ENCODE data around the gene KIAA1755.

Gene KIAA1755

DNA sequence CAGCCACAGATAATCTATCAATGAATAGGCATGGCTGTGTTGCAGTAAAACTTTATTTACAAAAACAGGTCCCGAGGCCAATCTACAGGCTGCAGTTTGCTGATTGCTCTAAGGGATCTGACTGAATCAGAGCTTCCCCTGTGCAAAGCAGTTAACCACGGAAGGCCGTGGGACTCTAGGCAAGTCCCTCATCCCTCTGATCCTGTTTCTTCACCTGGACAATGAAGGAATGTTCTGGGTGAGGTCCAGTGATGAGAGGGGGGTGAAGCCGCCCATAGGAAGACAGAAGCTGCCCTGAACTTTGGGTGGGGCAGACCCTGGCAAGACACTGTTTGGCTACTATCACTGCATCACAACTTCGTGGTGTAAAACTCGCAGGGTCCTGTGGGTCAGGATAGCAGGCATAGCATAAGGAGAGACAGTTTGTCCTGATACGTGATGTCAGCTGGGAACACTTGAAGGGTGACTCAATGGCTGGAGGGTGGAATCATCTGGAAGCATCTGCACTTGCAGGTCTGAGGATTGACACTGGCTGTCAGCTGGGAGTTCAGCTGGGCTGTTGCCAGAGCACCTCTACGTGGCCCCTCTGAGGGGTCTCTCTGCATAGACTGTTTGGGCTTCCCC lies 62.2 kb downstream of the KIAA1755 start:
- DNase-seq (ENCODE audit: low spot score) = no peak
- TF ChIP-seq, protein P1, sequence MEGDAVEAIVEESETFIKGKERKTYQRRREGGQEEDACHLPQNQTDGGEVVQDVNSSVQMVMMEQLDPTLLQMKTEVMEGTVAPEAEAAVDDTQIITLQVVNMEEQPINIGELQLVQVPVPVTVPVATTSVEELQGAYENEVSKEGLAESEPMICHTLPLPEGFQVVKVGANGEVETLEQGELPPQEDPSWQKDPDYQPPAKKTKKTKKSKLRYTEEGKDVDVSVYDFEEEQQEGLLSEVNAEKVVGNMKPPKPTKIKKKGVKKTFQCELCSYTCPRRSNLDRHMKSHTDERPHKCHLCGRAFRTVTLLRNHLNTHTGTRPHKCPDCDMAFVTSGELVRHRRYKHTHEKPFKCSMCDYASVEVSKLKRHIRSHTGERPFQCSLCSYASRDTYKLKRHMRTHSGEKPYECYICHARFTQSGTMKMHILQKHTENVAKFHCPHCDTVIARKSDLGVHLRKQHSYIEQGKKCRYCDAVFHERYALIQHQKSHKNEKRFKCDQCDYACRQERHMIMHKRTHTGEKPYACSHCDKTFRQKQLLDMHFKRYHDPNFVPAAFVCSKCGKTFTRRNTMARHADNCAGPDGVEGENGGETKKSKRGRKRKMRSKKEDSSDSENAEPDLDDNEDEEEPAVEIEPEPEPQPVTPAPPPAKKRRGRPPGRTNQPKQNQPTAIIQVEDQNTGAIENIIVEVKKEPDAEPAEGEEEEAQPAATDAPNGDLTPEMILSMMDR (IDR thresholded peaks at IDR 0.05; ENCODE audit: extremely low read depth, missing control alignments) = no peak

DNA sequence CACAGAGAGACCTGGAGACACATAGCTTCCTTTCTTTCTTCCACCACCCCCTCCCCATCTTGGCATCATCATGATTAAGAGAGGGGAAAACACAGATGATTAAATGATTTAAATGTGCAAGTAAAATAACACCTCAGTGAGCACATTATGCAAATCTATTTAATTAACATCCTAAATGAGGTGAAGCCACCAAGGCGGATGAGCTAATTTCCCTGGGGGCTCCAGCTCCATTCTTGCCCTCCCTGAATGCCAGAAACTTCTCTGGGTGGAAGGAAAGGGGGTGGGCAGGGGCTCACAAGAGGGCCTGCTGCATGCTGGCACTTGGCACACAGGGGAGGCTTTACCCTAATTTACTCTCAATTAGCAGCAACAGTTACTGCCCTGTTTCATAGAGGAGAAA lies 62.9 kb downstream of the KIAA1755 start:
- DNase-seq (ENCODE audit: low spot score) = no peak

DNA sequence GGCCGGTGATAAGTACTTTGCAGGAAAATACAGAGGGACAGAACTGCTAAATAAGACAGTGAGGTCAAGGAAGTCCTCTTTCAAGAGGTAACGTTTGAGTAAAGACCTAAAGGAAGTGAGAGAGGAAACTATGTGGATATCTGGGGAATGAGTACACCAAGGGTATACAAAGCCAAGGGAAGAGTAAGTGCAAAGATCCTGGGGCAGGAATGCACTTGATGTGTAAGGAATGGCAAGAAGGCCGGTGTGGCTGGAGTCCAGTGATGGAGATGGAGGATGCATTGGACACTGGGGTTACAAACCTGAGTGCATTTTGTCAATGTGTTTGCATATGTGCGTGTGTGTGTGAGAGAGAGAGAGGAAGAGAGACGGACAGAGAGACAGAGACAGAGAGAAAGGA lies 63.3 kb downstream of the KIAA1755 start:
- TF ChIP-seq, protein P1 (IDR thresholded peaks at IDR 0.05; ENCODE audit: extremely low read depth, missing control alignments) = no peak
- no peak for DNase-seq (ENCODE audit: low spot score)

More for the DNA sequence above, 62.9 kb downstream of the KIAA1755 start:
- TF ChIP-seq, protein P1 (IDR thresholded peaks at IDR 0.05; ENCODE audit: extremely low read depth, missing control alignments) = no peak

DNA sequence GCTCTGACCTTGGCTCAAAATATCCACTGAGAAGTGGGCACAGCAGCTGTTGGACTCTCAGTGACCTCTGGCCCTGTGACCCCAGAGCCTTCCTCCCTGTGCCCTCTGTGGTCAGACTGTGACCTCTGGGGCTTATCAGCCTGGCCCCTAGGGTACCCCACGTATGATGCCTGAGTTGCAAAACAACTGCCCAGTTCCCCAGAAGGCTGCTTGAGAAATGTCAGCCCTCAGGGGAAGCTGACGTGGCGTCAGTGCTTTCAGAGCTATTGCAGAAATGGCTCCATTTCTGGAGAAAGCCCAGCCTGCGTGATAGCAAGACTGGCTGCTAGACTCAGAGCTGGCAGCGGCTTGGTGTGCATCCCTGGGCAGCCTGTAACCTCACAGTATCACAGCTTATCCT lies 63.9 kb downstream of the KIAA1755 start:
- TF ChIP-seq, protein P1 (IDR thresholded peaks at IDR 0.05; ENCODE audit: extremely low read depth, missing control alignments) = no peak
- DNase-seq (ENCODE audit: low spot score) = no peak

DNA sequence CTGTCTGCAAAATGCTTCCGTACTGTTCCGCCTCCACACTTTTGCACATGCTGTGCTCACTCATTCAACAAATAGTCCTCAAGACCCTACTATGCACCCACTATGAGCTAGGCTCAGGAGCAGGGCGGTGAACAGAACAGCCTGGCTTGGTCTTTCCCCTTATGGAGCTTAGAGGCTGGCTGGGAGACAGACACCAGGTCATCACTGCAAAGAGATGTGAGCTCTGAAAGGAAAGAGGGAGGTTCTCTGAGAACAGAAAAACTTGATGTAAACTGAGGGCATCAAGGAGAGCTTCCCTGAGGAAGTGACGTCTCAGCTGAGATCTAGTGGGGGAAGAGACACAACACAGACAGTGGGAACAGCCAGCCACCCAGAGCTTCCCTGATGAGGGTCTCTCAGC lies 64.5 kb downstream of the KIAA1755 start:
- TF ChIP-seq, protein P1 (IDR thresholded peaks at IDR 0.05; ENCODE audit: extremely low read depth, missing control alignments) = no peak

DNA sequence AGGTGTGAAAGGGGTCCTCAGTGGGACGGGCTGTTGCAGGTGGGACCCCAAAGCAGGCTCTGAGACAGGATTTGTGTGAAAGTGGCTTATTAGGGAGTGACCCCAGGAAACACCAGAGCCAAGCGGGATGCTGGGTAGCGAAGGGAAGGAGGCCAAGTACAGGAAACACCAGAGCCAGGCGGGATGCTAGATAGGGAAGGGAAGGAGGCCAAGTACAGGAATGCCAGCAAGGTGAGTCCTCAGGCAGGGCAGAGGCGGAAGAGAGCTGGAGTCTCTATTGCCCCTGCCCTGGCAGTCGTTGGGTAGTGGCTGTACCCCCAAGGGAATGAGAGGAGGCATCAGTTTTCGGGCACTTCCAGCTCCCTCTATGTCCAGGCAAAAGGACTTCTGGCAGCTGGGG lies 65.0 kb downstream of the KIAA1755 start:
- no peak for DNase-seq (ENCODE audit: low spot score)
- TF ChIP-seq, protein P1 (IDR thresholded peaks at IDR 0.05; ENCODE audit: extremely low read depth, missing control alignments) = no peak

More for the DNA sequence above, 64.5 kb downstream of the KIAA1755 start:
- DNase-seq (ENCODE audit: low spot score) = no peak

DNA sequence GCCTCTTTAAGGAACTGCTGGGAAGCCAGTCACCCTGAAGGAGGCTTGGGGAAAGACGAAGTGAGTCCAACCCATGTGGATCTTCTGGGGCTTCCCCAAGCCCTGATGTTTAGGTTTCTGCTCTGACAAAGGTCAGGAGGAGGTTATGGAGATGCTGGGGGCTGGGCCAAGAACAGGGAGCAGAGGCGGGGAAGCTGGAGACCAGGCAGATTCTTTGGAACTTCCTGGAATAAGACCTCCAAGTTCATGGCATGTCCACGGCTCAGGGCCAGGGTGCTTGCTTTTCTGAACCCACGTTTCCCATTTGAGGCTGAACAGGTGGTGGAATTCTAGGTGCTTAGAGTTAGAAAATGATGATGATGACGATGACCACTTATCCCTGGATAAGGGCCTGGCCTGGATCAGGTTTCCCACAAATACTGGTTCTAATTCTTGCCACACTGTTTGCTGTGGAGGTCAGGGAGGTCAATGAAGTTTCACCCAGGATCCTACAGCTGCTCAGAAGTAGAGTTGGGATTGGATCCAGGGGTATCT lies 65.5 kb downstream of the KIAA1755 start:
- TF ChIP-seq, protein P1 (IDR thresholded peaks at IDR 0.05; ENCODE audit: extremely low read depth, missing control alignments) = no peak
- DNase-seq (ENCODE audit: low spot score) = no peak
